NCI-H460 (cell line): Measurements from ENCODE around the gene GOLGA6C. TPM values are rescaled to one million over a fixed set of nuclear protein-coding genes. Genes with fewer than 3 reads are reported as not detected.
"Not testable (repeated sequence)": the region's sequence is repeated elsewhere in the genome, so short reads cannot be mapped to it uniquely, and the experiment has no call there.

Experiments used
- DNase-seq: peaks from one replicate; pipeline ENCODE4 v3.0.0-alpha.2; 2016; ENCODE audit warnings: low read depth; ENCODE audit errors: extremely low read depth
- small RNA-seq, 2 experiments: library from RNA; depleted of rRNA; stranded (forward); fragments of <200 nt; gene quantifications; one replicate each; pipeline ENCODE3, GENCODE V24; 2014
- total RNA-seq: library from RNA; depleted of rRNA; stranded (reverse); fragments of >200 nt; shearing (Covaris generic); gene quantifications from 2 replicates; pipeline ENCODE4 v1.2.3, GENCODE V29; 2014; rRNA removed

Gene GOLGA6C
- total RNA-seq, 1 experiment from 2014 or later = not detected

GRCh38 chr15:75312548-75312947, 54.4 kb downstream of the GOLGA6C start:
- DNase-seq = not testable (repeated sequence)

- DNase-seq = no peak
Measured at GRCh38 chr15:75313116-75313845, 55.1 kb downstream of the GOLGA6C start.

- DNase-seq = no peak
Measured at GRCh38 chr15:75314552-75315290, 56.6 kb downstream of the GOLGA6C start.

GRCh38 chr15:75319231-75319897, 61.2 kb downstream of the GOLGA6C start:
- DNase-seq = not testable (repeated sequence)

Small RNA genes lying within 50 kb of the gene (small RNA-seq; reads per million reads assigned to genes)
- gene AC068338.1 (0 reads per million in 2 experiments), gene RN7SL327P (0 reads per million in 2 experiments), gene RN7SL489P (0 reads per million in 2 experiments)

Other genes with a start within 250 kb of the GOLGA6C start
- 14.7 and 23.9 TPM in 2 replicates for gene PPCDC, start 234.7 kb upstream of the GOLGA6C start, total RNA-seq
- 5.9 and 7.0 TPM in 2 replicates for gene C15orf39, start 56.5 kb upstream of the GOLGA6C start, total RNA-seq
- gene GOLGA6D, start 24.5 kb downstream of the GOLGA6C start, total RNA-seq = not detected in 2 replicates
- 43.4 and 50.5 TPM in 2 replicates for gene COMMD4, start 77.7 kb downstream of the GOLGA6C start, total RNA-seq
- 3.6 and 3.7 TPM in 2 replicates for gene NEIL1, start 88.7 kb downstream of the GOLGA6C start, total RNA-seq
- gene MAN2C1, start 110.3 kb downstream of the GOLGA6C start, total RNA-seq = 53.9 and 87.7 TPM in 2 replicates
- gene SIN3A, start 193.4 kb downstream of the GOLGA6C start, total RNA-seq = 21.1 and 25.8 TPM in 2 replicates